Body of pancreas (tissue), 4 donors: Measurements from ENCODE around the gene HS6ST2.

ENCODE experiments used
- POLR2A ChIP-seq, 3 donors: fragments of 450-650 bp; IDR thresholded peaks; one replicate each; pipeline ENCODE4 v1.6.1; 2016; ENCODE audit warnings: antibody characterized with exemption in 3 of 3, mild to moderate bottlenecking in 2 of 3
- TF ChIP-seq, protein P1 (sequence below), 7 experiments: fragments of 450-650 bp in 4 of 7; fragments of 200-600 bp in 3 of 7; sonication (generic) in 3 of 7; IDR thresholded peaks; one replicate each; pipeline ENCODE4 v1.5.1; 2016 to 2019; ENCODE audit warnings: antibody characterized with exemption in 7 of 7

- TF ChIP-seq POLR2A (IDR thresholded peaks at IDR 0.05): no peak
- TF ChIP-seq, protein P1, sequence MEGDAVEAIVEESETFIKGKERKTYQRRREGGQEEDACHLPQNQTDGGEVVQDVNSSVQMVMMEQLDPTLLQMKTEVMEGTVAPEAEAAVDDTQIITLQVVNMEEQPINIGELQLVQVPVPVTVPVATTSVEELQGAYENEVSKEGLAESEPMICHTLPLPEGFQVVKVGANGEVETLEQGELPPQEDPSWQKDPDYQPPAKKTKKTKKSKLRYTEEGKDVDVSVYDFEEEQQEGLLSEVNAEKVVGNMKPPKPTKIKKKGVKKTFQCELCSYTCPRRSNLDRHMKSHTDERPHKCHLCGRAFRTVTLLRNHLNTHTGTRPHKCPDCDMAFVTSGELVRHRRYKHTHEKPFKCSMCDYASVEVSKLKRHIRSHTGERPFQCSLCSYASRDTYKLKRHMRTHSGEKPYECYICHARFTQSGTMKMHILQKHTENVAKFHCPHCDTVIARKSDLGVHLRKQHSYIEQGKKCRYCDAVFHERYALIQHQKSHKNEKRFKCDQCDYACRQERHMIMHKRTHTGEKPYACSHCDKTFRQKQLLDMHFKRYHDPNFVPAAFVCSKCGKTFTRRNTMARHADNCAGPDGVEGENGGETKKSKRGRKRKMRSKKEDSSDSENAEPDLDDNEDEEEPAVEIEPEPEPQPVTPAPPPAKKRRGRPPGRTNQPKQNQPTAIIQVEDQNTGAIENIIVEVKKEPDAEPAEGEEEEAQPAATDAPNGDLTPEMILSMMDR (IDR thresholded peaks at IDR 0.05): no peak
Observed at GRCh38 chrX:132819711-132820264, 138.6 kb downstream of the HS6ST2 start.
